LNCAP (cell line): ENCODE data around the gene PSAPL1.
A peak's percentile ranks its signal among the peaks of the same experiment; 100 is the strongest.

Experiments used
- TF ChIP-seq, protein P1 (sequence below): fragments of 450-650 bp; IDR thresholded peaks from 2 replicates; pipeline ENCODE4 v1.5.1; 2017; ENCODE audit warnings: mild to moderate bottlenecking

The PSAPL1 gene

DNA sequence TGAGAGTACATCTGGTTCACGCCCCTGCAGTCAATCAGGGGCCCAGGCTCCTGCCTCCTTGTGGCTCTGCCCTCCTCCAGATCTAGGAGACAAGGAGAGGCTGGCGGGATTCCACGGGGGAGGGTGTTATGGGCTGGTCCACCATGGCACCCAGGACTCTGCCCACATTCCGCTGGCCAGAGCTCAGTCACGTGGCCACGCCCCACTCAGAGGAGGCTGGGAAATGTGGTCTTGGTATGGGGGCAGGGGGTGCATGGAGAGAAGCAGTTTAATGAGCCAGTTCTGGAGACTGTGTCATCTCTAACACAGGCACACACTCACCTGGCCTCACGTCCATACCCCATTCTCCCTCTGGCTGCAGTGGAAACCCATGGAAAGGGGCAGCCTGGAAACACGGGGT, 31.5 kb upstream of the PSAPL1 start:
- TF ChIP-seq, protein P1, sequence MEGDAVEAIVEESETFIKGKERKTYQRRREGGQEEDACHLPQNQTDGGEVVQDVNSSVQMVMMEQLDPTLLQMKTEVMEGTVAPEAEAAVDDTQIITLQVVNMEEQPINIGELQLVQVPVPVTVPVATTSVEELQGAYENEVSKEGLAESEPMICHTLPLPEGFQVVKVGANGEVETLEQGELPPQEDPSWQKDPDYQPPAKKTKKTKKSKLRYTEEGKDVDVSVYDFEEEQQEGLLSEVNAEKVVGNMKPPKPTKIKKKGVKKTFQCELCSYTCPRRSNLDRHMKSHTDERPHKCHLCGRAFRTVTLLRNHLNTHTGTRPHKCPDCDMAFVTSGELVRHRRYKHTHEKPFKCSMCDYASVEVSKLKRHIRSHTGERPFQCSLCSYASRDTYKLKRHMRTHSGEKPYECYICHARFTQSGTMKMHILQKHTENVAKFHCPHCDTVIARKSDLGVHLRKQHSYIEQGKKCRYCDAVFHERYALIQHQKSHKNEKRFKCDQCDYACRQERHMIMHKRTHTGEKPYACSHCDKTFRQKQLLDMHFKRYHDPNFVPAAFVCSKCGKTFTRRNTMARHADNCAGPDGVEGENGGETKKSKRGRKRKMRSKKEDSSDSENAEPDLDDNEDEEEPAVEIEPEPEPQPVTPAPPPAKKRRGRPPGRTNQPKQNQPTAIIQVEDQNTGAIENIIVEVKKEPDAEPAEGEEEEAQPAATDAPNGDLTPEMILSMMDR: no peak

GRCh38 chr4:7465017-7465416, 30.3 kb upstream of the PSAPL1 start:
- TF ChIP-seq, protein P1: no peak

DNA sequence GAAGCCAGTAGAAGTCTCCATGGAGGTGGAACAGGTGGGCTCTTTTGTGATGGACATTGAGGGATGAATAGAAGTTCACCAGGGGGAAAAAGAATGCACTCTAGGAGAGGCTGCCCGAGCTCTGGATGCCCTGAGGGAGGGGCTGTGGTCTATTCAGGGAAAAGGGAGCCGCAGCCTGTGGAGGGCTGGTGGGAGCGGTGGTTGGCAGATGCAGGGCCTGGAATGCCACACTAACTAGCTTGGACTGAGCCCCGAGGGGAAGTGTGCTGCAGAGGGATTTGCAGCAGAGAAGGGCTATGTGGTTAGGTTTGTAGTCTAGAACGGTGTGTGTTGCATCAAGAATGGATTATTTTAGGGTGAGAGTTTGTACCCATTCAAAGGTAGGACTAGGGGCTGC, 29.5 kb upstream of the PSAPL1 start:
- TF ChIP-seq, protein P1: no peak

DNA sequence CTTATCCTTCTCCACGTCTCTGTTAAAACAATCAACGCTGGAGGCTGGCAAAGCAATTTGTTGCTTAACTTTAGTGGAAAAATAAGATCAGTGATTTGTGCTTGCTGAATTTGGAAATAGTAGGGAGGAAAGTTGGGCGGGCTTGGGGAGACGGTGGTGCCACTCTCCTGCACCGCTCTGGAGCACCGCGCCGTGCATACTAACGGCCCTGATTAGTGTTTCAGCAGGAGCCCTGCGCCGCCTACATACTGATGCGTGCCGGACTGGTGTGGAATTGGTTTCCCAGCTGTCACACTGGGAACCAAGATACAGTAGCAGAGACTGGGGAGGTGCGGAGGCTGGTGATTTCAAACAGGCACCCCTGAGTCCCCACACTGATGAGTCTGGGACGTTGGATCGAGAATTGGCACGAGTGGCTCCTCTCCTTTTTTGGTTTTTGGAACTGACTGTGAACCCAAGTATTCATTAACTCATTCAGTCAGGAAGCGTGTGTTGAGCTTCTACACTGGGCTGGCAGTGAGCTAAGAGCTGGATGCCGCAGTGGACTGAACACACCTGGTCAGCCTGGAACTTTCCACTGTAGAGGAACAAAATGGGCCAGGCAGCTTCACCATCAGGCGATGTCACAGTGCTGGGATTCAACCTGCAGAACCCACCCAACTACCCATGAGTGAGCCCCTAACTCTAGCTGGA, 29.0 kb upstream of the PSAPL1 start:
- TF ChIP-seq, protein P1: no peak

GRCh38 chr4:7462509-7462971, 27.8 kb upstream of the PSAPL1 start:
- TF ChIP-seq, protein P1: peak; percentile 94

DNA sequence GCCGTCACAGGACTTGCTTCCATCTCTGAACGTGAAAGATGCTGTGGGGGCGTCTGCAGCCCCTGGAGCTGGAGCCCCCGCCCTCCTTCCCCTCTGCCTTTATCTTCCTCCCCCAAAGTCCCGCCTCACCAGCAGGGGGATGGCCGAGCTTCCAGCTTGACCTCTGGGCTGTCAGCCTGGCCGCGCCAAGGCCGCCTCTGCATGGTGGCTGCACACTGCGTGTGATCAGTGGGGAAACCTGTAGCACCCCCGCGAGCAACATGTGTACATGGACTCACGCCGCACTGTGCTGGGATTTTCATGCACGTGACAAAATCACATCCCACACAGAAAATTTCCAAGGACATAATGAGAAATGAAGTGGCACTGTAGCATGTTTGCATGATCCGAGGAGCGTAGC, 26.5 kb upstream of the PSAPL1 start:
- TF ChIP-seq, protein P1: no peak

GRCh38 chr4:7460566-7460965, 25.8 kb upstream of the PSAPL1 start:
- TF ChIP-seq, protein P1: no peak

DNA sequence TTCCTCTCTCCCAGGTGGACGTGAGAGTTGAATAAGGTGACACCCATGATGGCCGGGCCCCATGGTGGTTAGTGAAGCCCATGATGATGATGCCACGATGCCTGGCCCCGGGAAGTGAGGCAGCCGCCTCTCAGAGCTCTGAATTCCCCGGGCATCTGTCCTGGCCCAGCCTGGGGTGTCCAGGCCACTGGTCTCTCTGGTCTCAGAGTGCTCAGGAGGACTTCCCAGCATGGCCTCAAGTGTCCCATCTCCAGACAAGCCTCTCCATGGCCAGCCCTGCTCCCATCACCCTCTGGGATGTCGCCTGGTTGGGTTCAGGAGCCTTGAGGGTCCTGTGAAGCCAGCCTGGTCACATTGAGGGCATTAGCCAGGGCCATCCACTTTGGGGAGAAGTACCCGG, 24.7 kb upstream of the PSAPL1 start:
- TF ChIP-seq, protein P1: no peak
